Memory B cell (primary cell): Measurements from ENCODE around the gene CFAP298.
A peak's percentile ranks its signal among the peaks of the same experiment; 100 is the strongest.
"Not testable (repeated sequence)": the region's sequence is repeated elsewhere in the genome, so short reads cannot be mapped to it uniquely, and the experiment has no call there.

Source experiments
- ATAC-seq: fragments of 150-1000 bp; cut with Tn5 transposase; 2 replicates; pipeline ENCODE4 v1.10.0; 2021; ENCODE audit warnings: low read depth, mild to moderate bottlenecking, moderate library complexity
- DNase-seq, 2 donors: peaks; one replicate each; pipeline ENCODE4 v3.0.0; 2022; ENCODE audit warnings: low spot score in 2 of 2
- H3K27ac Mint-ChIP-seq: one replicate; pipeline ENCODE4 v1.8.0; 2022; ENCODE audit warnings: mild to moderate bottlenecking, moderate library complexity, mixed read lengths
- H3K27me3 Mint-ChIP-seq: one replicate; pipeline ENCODE4 v1.8.0; 2022; ENCODE audit warnings: mixed read lengths
- H3K36me3 Mint-ChIP-seq: one replicate; pipeline ENCODE4 v1.8.0; 2022; ENCODE audit warnings: mild to moderate bottlenecking, mixed read lengths
- H3K4me1 Mint-ChIP-seq: one replicate; pipeline ENCODE4 v1.8.0; 2022; ENCODE audit warnings: mixed read lengths
- H3K4me3 Mint-ChIP-seq: one replicate; pipeline ENCODE4 v1.8.0; 2022; ENCODE audit warnings: mild to moderate bottlenecking, moderate library complexity, mixed read lengths
- H3K9me3 Mint-ChIP-seq: one replicate; pipeline ENCODE4 v1.8.0; 2022; ENCODE audit warnings: mixed read lengths

The CFAP298 gene

GRCh38 chr21:32611471-32611997 lies 643 bp downstream of the CFAP298 start:
- peaks cover 3% of the 10 kb centered on the region for H3K27me3 Mint-ChIP-seq
- ATAC-seq, result peak; percentile 4

GRCh38 chr21:32610940-32611339 lies 1.2 kb downstream of the CFAP298 start:
- not testable (repeated sequence) for H3K27me3 Mint-ChIP-seq, H3K27ac Mint-ChIP-seq, H3K4me1 Mint-ChIP-seq, DNase-seq, ATAC-seq, H3K4me3 Mint-ChIP-seq, H3K9me3 Mint-ChIP-seq
- peaks cover 16% of the 10 kb centered on the region for H3K36me3 Mint-ChIP-seq

More at GRCh38 chr21:32611471-32611997, 643 bp downstream of the CFAP298 start:
- H3K27ac Mint-ChIP-seq, result peak overlapping the region; percentile 97
- peaks cover 12% of the 10 kb centered on the region for H3K36me3 Mint-ChIP-seq
- H3K4me3 Mint-ChIP-seq, result peak overlapping the region; percentile 90
- DNase-seq, result peak in 1 of 2 donors; percentile 11
- H3K9me3 Mint-ChIP-seq, result no peaks in the 10 kb centered on the region
- H3K4me1 Mint-ChIP-seq, result peaks cover 5% of the 10 kb centered on the region

GRCh38 chr21:32608851-32609250 lies 3.3 kb downstream of the CFAP298 start:
- peaks cover 5% of the 10 kb centered on the region for H3K4me1 Mint-ChIP-seq

DNA sequence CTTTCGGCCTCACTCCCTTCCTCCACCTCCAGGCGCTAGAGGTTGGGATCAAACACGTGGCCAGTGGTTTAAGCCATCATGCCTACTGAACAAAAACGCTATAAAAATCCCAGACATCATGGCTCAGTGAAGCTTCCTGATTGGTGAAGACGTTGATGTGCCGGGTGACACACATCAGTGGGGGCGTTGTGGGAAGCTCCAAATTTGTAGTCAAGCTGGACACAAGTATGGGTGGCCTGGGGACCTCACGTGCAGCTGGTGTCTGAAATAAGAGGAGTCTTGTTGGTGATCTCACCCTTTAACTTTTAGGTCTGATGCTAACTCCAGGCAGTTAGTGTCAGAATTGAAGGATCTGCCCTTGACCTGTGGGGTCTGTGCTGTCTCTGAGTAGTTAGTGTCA lies 6.7 kb downstream of the CFAP298 start:
- ATAC-seq (no peak), DNase-seq (no peak)
- Mint-ChIP-seq H3K4me3 (no peak overlapping the region), H3K27ac (no peak overlapping the region), H3K9me3 (no peaks in the 10 kb centered on the region), H3K27me3 (no peaks in the 10 kb centered on the region), H3K4me1 (no peaks in the 10 kb centered on the region), H3K36me3 (peaks cover 44% of the 10 kb centered on the region)

More at GRCh38 chr21:32608851-32609250, 3.3 kb downstream of the CFAP298 start:
- DNase-seq, result no peak
- ATAC-seq, result no peak
- Mint-ChIP-seq H3K36me3 (peaks cover 31% of the 10 kb centered on the region), H3K9me3 (no peaks in the 10 kb centered on the region), H3K4me3 (no peak overlapping the region), H3K27me3 (no peaks in the 10 kb centered on the region), H3K27ac (no peak overlapping the region)

- Mint-ChIP-seq H3K27ac (no peak overlapping the region), H3K9me3 (no peaks in the 10 kb centered on the region), H3K27me3 (no peaks in the 10 kb centered on the region), H3K4me3 (no peak overlapping the region), H3K4me1 (peaks cover 6% of the 10 kb centered on the region), H3K36me3 (peaks cover 43% of the 10 kb centered on the region)
- DNase-seq (no peak), ATAC-seq (no peak)
Measured at GRCh38 chr21:32604464-32604863, 7.7 kb downstream of the CFAP298 start.

DNA sequence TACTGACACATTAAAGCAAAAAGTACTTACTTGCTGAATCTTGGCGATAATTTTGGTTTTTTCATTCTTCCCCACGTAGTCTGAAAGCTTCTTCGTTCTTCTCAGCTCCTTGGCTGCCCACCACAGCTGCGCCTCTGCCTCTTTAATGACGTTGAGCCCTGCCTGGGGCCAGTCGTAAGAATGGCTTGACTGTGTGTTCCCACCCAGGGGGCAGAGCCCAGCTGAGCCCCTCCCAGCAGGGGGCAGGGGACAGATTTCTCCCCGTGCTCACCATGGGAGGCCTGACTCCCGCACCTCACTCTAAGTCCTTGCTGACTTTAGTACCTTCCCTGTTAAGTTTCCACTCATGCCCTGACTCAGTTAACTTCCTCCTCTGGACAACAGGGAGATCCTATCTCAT lies 9.0 kb downstream of the CFAP298 start:
- H3K9me3 Mint-ChIP-seq, result no peaks in the 10 kb centered on the region
- H3K4me3 Mint-ChIP-seq, result no peak overlapping the region
- peaks cover 8% of the 10 kb centered on the region for H3K4me1 Mint-ChIP-seq
- H3K27ac Mint-ChIP-seq, result no peak overlapping the region
- peaks cover 42% of the 10 kb centered on the region for H3K36me3 Mint-ChIP-seq
- ATAC-seq (no peak), DNase-seq (no peak)
- no peaks in the 10 kb centered on the region for H3K27me3 Mint-ChIP-seq

GRCh38 chr21:32602099-32602498 lies 10.1 kb downstream of the CFAP298 start:
- Mint-ChIP-seq H3K4me1 (peaks cover 8% of the 10 kb centered on the region), H3K27ac (no peak overlapping the region), H3K4me3 (no peak overlapping the region), H3K9me3 (no peaks in the 10 kb centered on the region), H3K27me3 (no peaks in the 10 kb centered on the region), H3K36me3 (peaks cover 40% of the 10 kb centered on the region)
- ATAC-seq, result no peak
- no peak for DNase-seq

DNA sequence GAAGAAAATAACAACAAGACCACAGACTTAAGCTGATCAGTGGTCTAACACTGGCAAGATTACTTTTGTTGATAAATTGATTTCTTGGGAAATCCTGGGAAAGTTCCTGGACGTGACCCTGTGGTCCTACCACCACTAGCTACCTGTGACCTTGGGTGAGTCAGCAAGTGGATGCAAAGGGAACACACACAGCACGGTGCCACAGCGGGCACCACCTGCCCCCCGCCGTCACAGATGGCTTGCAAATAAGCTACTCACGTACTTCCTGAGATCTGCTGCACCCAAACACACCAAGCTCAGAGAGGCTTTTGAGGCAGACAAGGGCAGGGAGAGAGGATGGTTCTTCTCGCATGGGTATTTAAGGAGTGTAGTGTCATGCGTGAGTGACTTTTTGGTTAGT lies 12.7 kb downstream of the CFAP298 start:
- Mint-ChIP-seq H3K4me1 (peaks cover 8% of the 10 kb centered on the region), H3K9me3 (no peaks in the 10 kb centered on the region), H3K36me3 (peaks cover 25% of the 10 kb centered on the region), H3K27ac (peak overlapping the region; percentile 71), H3K4me3 (no peak overlapping the region), H3K27me3 (no peaks in the 10 kb centered on the region)
- DNase-seq, result peak in 1 of 2 donors; percentile 6
- ATAC-seq, result peak; percentile 90

- ATAC-seq (no peak), DNase-seq (no peak)
- Mint-ChIP-seq H3K4me3 (no peak overlapping the region), H3K36me3 (peaks cover 21% of the 10 kb centered on the region), H3K27me3 (no peaks in the 10 kb centered on the region), H3K27ac (peak overlapping the region; percentile 71), H3K9me3 (no peaks in the 10 kb centered on the region), H3K4me1 (peaks cover 8% of the 10 kb centered on the region)
Measured at GRCh38 chr21:32599091-32599490, 13.1 kb downstream of the CFAP298 start.

DNA sequence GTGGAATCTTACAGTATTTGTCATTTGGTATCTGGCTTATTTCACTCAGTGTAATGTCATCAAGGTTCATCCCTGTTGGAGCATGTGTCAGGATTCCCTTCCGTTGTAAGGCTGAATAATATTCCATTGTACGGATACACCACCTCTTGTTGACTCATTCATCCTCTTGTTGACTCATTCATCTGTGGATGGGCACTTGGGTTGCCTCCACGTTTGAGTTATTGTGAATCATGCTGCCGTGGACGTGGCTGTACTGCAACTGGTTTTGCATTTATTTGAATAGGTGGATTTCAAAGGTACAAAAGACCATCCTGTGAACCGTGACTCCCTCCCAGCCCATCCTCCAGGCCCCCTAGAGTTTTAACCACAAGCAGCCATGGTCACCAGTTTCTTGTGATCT lies 15.0 kb downstream of the CFAP298 start:
- Mint-ChIP-seq H3K27me3 (no peaks in the 10 kb centered on the region), H3K36me3 (peaks cover 8% of the 10 kb centered on the region), H3K9me3 (no peaks in the 10 kb centered on the region), H3K4me3 (no peak overlapping the region), H3K4me1 (peaks cover 8% of the 10 kb centered on the region), H3K27ac (no peak overlapping the region)
- DNase-seq (no peak), ATAC-seq (no peak)

GRCh38 chr21:32595431-32595830 lies 16.7 kb downstream of the CFAP298 start:
- no peak overlapping the region for H3K27ac Mint-ChIP-seq

DNA sequence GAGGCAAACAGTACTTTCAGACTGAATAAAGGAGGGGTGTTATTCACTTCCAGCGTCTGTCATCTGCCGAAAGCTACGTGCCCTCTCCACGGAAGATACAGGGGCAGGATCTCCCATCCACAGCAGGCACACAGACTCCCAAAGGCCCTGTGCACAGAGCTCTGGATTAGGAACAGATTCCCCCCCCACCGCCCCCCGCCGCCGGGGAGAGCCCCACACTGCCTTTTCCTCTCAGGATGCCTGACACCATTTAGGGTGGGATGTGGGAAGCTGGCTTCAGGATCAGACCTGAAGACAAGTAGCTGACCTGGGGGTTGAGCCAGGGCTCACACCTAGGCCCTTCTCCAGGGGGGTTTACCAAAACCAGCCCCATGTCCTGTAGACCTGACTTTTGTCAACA lies 18.5 kb downstream of the CFAP298 start:
- no peak overlapping the region for H3K4me3 Mint-ChIP-seq
- H3K9me3 Mint-ChIP-seq, result no peaks in the 10 kb centered on the region
- ATAC-seq, result no peak

More at GRCh38 chr21:32595431-32595830, 16.7 kb downstream of the CFAP298 start:
- ATAC-seq (no peak), DNase-seq (no peak)
- Mint-ChIP-seq H3K4me1 (peaks cover 8% of the 10 kb centered on the region), H3K4me3 (no peak overlapping the region), H3K36me3 (peaks cover 6% of the 10 kb centered on the region), H3K9me3 (no peaks in the 10 kb centered on the region), H3K27me3 (no peaks in the 10 kb centered on the region)

GRCh38 chr21:32592929-32593502 lies 19.2 kb downstream of the CFAP298 start:
- DNase-seq, result no peak
- Mint-ChIP-seq H3K9me3 (no peaks in the 10 kb centered on the region), H3K4me3 (no peak overlapping the region), H3K36me3 (peaks cover 2% of the 10 kb centered on the region), H3K27me3 (no peaks in the 10 kb centered on the region), H3K27ac (no peak overlapping the region), H3K4me1 (no peaks in the 10 kb centered on the region)
- no peak for ATAC-seq

More for the DNA sequence above, 18.5 kb downstream of the CFAP298 start:
- no peak for DNase-seq
- H3K4me1 Mint-ChIP-seq, result no peaks in the 10 kb centered on the region
- H3K36me3 Mint-ChIP-seq, result peaks cover 2% of the 10 kb centered on the region
- no peaks in the 10 kb centered on the region for H3K27me3 Mint-ChIP-seq
- no peak overlapping the region for H3K27ac Mint-ChIP-seq

GRCh38 chr21:32590130-32590529 lies 22.0 kb downstream of the CFAP298 start:
- no peaks in the 10 kb centered on the region for H3K4me1 Mint-ChIP-seq
- no peaks in the 10 kb centered on the region for H3K9me3 Mint-ChIP-seq
- no peak for DNase-seq
- H3K27ac Mint-ChIP-seq, result no peak overlapping the region
- ATAC-seq, result no peak
- H3K36me3 Mint-ChIP-seq, result no peaks in the 10 kb centered on the region
- H3K4me3 Mint-ChIP-seq, result no peak overlapping the region
- H3K27me3 Mint-ChIP-seq, result no peaks in the 10 kb centered on the region

- no peak overlapping the region for H3K4me3 Mint-ChIP-seq
- peaks cover 2% of the 10 kb centered on the region for H3K27me3 Mint-ChIP-seq
- ATAC-seq, result no peak
- no peaks in the 10 kb centered on the region for H3K36me3 Mint-ChIP-seq
- no peak overlapping the region for H3K27ac Mint-ChIP-seq
- no peaks in the 10 kb centered on the region for H3K9me3 Mint-ChIP-seq
- DNase-seq, result no peak
- H3K4me1 Mint-ChIP-seq, result no peaks in the 10 kb centered on the region
Measured at GRCh38 chr21:32587651-32588050, 24.5 kb downstream of the CFAP298 start.
